HG02973 (cell line): ENCODE measurements around the gene SRCAP.
"Not testable (repeated sequence)": the region's sequence is repeated elsewhere in the genome, so short reads cannot be mapped to it uniquely, and the experiment has no call there.

Source experiments
- ATAC-seq: cut with Tn5 transposase; IDR thresholded peaks from one replicate; pipeline ENCODE4 v1.9.1; 2021; ENCODE audit warnings: moderate library complexity; ENCODE audit not compliant: unreplicated experiment

The SRCAP gene

GRCh38 chr16:30663820-30664219 lies 35.2 kb upstream of the SRCAP start:
- ATAC-seq: no peak

DNA sequence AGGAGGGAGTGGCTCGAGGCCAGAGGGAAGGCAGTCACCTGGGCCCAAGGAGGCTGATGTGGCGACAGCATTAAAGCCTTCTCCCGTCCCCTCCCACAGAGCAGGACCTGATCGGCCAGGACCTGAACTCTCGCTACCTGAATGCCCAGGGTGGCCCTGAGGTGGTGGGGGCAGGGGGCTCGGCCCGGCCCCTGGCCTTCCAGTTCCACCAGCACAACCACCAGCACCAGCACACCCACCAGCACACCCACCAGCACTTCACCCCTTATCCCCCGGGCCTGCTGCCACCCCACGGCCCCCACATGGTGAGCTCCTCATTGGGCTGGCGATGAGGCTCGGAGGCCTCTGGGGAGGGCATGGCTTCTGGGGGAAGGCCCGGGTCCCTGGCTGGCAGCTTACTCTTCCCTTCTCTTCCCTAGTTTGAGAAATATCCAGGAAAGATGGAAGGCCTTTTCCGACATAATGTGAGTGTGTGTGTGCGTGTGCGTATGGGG lies 34.3 kb upstream of the SRCAP start:
- no peak for ATAC-seq

GRCh38 chr16:30665155-30665829 lies 33.7 kb upstream of the SRCAP start:
- ATAC-seq: no peak

GRCh38 chr16:30665830-30666190 lies 33.2 kb upstream of the SRCAP start:
- no peak for ATAC-seq

DNA sequence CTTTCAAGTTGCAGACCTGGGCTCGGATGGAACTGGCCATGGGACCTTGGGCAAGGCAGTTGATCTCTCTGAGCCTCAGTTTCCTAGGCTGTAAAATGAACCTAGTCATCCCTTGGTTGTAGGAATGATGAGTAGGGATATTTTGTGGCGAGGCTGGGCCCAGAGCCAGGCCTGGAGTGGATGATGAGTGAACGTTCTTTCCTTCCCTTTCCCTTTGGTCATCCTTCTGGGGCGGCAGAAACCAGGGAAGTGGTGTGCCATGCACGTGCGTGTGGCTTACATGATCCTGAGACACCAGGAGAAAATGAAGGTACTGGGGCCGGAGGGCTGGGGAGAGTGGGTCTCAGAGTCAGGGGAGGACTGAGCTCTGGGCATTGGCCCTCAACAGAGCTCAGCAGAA lies 32.3 kb upstream of the SRCAP start:
- no peak for ATAC-seq

DNA sequence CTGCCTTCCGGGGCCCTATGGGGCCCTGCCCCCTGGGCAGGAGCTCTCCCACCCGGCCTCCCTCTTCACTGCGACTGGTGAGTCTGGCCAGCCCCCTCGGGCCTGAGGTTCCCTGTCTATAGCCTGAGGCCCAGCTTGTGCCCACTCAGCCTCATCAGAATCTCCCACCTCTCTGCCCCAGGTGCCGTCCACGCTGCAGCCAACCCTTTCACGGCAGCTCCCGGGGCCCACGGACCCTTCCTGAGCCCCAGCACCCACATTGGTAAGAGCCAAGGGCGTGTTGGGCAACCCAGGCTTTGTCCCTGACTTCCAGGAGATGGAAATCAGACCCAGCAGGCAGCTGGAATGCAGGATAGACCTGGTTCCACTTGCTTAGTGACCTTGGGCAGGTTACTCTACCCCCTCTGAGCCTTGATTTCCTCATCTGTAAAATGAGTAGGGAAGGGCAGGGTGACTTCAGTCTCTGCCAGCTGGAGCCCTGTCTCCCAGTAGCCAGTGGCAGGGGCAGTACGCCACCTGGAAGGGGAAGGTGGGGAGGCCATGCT lies 31.5 kb upstream of the SRCAP start:
- ATAC-seq: no peak

DNA sequence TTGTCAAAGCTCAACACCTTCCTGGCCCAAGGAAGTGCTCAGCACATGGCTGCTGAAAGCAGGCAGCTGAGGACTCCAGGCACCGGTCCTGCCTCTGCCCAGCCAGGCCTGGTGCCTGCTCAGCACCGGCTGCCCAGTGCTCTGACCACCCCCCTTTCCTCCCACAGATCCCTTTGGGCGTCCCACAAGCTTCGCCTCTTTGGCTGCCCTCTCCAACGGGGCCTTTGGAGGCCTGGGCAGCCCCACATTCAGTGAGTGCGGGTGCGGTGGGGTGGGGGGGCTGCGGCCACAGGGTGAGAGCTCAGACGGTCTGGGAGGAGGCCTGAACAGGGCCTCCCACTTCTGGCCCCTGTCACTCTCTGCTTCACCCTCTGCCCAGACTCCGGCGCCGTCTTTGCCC lies 30.6 kb upstream of the SRCAP start:
- ATAC-seq: no peak

- ATAC-seq: no peak
Measured at GRCh38 chr16:30669026-30669902, 29.7 kb upstream of the SRCAP start.

DNA sequence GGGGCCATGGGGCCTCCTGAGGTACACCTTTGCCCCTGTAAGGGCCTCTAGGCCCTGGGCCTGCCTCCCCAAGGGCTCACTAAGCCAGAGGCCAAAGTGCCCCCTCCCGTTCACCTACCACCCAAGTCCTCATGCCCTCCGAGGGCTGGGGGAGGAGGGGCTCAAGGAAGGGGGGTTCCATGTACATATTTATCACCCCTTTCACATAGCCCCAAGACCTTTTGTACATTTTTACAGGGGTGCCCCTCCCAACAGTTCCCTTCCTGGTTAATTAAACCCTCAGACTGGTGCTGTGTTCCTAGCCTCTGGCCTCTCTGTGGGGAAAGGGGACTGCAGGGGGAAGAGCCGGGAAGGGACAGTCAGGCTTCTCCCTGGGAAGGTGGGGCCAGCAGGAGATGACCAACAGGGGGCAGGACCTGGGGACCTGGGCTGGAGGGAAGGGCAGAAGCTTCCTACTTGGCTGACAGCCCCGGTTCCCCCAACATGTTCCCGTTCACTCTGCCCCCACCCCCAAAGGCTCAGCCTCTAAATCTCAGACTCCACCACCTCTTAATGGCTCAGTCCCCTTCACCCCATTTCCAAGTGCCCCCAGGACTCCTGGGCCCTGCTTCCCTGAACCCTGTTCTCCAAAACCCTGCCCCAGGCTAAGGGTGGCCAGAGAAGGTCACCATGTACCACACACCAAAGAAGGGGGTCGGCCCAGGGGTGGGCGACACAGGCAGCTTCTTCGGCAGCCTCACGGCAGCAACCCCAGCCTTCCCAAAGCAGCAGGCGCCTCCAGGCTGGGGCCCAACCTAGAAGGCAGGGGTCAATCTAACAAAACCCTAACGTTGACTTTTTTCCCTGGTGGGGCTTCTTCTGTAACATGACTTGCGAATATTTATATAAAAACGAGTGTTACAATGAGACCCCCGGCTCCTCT lies 28.8 kb upstream of the SRCAP start:
- ATAC-seq: no peak

GRCh38 chr16:30675143-30675542 lies 23.8 kb upstream of the SRCAP start:
- no peak for ATAC-seq

DNA sequence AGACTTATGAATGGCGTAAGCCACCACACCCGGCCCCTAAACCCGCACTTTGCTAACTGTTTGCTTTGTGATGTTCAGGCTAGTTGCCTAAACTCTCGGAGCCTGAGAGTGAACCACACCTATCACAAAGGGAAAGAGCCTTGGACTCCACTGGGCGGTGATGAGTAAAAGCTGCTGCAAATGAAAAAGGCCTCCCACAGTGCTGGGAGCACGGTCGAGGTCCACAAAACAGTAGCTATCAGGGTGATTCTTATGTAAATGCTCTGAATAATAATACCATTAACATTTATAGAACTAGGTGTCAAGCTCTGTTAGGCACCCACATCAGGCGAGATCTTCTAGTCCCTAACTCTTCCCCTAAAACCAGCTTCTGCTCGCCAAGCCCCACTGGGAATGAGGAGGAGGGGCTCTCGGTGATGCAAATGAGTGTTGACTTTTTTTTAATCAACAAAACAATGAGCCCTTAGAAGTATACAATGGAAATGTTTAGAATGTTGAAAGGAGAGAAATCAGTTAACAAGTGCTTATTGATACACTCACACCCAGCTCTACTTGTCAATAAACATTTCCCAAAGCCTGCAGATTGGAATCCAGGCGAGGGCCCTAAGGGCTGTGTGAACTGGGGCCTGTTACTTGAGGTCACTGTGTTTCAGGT lies 20.9 kb upstream of the SRCAP start:
- no peak for ATAC-seq

- no peak for ATAC-seq
Measured at GRCh38 chr16:30678586-30678970, 20.4 kb upstream of the SRCAP start.

GRCh38 chr16:30680326-30680725 lies 18.6 kb upstream of the SRCAP start:
- ATAC-seq: no peak

- no peak for ATAC-seq
Measured at GRCh38 chr16:30688701-30689100, 10.3 kb upstream of the SRCAP start.

DNA sequence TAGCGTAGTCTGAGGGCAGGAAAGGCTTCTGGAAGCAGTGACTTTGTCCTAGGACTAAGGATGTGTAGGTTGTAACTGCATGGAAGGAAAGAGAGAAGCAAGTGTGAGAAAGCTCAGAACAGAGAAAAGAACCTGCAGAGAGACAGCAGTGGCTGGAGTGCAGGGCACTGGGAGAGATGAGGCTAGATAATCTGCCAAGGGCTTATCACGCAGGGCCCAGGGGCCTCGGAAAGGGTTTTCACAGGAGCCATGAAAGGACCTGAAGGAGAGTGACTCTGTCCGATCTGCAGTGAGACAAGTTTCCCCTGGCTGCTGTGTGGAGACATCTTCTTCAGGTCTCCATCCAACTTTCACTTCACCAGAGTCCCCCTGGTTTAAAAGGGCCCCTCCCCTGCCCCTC lies 7.1 kb upstream of the SRCAP start:
- ATAC-seq: no peak

DNA sequence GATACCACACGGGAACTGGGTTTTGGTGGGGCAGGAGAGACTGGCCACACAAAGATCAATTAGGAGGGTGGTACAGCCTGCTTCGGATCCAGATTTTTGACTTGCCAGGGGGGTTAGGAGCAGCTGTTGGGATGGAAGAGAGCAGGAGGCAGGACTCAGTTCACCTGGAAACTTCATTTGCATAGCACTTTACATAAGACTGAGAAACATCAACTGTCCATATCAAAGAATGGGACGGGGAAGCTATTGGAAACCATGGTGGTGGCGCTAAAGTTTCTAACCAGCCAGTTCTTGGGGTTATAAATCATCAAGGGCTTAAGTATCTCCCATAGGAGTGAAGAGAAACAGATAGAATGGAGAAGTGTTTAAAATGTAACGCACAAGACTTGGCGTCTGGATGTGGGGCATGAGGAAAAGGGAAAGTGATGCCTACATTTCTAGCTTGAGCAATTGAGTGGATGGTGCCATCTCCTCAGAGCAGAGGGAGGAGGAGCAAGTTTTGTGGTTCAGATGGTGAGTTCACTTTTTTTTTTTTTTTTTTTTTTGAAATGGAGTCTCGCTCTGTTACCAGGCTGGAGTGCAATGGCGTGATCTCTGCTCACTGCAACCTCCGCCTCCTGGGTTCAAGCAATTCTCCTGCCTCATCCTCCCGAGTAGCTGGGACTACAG lies 6.4 kb upstream of the SRCAP start:
- ATAC-seq: no peak

DNA sequence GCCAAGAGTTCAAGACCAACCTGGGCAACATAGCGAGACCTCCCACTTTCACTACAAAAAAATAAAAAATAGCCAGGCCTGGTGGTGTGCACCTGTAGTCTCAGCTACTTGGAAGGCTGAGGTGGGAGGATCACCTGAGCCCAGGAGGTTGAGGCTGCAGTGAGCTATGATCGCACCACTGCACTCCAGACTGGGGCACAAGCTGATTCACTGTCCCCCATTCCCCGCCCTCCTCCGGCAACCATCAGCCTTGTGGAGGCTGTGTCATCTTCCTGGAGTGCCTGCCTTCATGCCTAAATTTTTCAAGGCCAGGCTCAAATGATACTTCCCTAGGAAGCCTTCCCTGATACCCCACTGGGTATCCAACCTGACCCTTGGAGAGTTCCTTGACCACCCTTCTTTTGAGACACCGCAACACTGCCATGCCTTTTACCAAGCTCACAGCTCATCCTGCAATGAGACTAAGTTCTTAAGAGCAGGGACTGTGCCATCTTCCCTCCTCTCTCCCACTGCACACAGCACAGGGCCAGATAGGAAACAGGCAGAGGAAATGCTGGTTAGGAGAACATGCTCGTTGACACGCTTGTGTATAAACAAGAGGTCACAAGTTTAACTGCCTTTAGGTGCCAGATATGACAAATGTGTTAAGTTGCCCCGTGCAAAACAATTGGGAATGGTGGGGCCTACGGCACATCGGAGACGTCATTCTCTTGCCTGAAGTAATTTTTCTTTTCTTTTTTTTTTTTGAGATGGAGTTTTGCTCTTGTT lies 3.9 kb upstream of the SRCAP start:
- ATAC-seq: no peak

DNA sequence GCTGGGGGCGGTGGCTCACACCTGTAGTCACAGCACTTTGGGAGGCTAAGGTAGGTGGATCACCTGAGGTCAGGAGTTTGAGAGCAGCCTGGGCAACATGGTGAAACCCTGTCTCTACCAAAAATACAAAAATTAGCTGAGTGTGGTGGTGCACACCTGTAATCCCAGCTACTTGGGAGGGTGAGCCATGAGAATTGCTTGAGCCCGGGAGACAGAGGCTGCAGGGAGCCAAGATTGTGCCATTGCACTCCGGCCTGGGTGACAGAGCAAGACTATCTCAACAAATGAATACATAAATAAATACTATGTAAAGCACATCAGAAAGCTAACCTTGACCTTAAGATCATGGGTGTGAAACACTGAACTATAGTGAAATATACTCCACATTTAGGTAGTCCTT lies 2.3 kb upstream of the SRCAP start:
- not testable (repeated sequence) for ATAC-seq
